Stimulated activated CD4-positive, alpha-beta T cell treated with anti-CD3 and anti-CD28 coated beads, Interleukin-4, amount 100 ng/mL, for 48 hours (primary cell): ENCODE measurements around the gene PNPLA7.
"Not testable (repeated sequence)": the region's sequence is repeated elsewhere in the genome, so short reads cannot be mapped to it uniquely, and the experiment has no call there.

Experiments
- DNase-seq, 2 donors: peaks; one replicate each; pipeline ENCODE4 v3.0.0-alpha.2; 2020; ENCODE audit warnings: low read depth in 2 of 2

PNPLA7 gene

GRCh38 chr9:137515338-137515724, 34.9 kb downstream of the PNPLA7 start:
- DNase-seq, result no peak

GRCh38 chr9:137514691-137515337, 35.4 kb downstream of the PNPLA7 start:
- DNase-seq, result no peak

GRCh38 chr9:137513801-137514570, 36.2 kb downstream of the PNPLA7 start:
- DNase-seq, result not testable (repeated sequence)

GRCh38 chr9:137513136-137513535, 37.1 kb downstream of the PNPLA7 start:
- not testable (repeated sequence) for DNase-seq

GRCh38 chr9:137511758-137512463, 38.3 kb downstream of the PNPLA7 start:
- DNase-seq, result no peak

GRCh38 chr9:137511126-137511525, 39.1 kb downstream of the PNPLA7 start:
- DNase-seq, result not testable (repeated sequence)

- DNase-seq, result no peak
These were observed 41.0 kb downstream of the PNPLA7 start for GRCh38 chr9:137509198-137509597.

GRCh38 chr9:137506702-137507171, 43.5 kb downstream of the PNPLA7 start:
- DNase-seq, result no peak

- DNase-seq, result no peak
These were observed 43.9 kb downstream of the PNPLA7 start for GRCh38 chr9:137506274-137506673.

- DNase-seq, result no peak
These were observed 44.6 kb downstream of the PNPLA7 start for GRCh38 chr9:137505421-137506140.

GRCh38 chr9:137504432-137504777, 45.8 kb downstream of the PNPLA7 start:
- no peak for DNase-seq

GRCh38 chr9:137502008-137502911, 47.9 kb downstream of the PNPLA7 start:
- DNase-seq, result no peak

- DNase-seq, result no peak
These were observed 48.7 kb downstream of the PNPLA7 start for GRCh38 chr9:137501457-137501856.

- no peak for DNase-seq
These were observed 49.4 kb downstream of the PNPLA7 start for GRCh38 chr9:137500666-137501397.

GRCh38 chr9:137499858-137500661, 50.1 kb downstream of the PNPLA7 start:
- no peak for DNase-seq

GRCh38 chr9:137499416-137499815, 50.8 kb downstream of the PNPLA7 start:
- DNase-seq, result no peak

- DNase-seq, result no peak
These were observed 51.5 kb downstream of the PNPLA7 start for GRCh38 chr9:137498720-137499150.

- no peak for DNase-seq
These were observed 52.1 kb downstream of the PNPLA7 start for GRCh38 chr9:137497921-137498719.
